Endothelial cell of umbilical vein (primary cell): Measurements from ENCODE around the gene SCYL1.

Experiments
- FOS ChIP-seq: IDR thresholded peaks from 2 replicates; pipeline ENCODE4 v1.6.1; 2011; ENCODE audit warnings: mild to moderate bottlenecking, low read length, moderate library complexity, borderline replicate concordance; ENCODE audit not compliant: insufficient read depth
- JUN ChIP-seq: IDR thresholded peaks from 2 replicates; pipeline ENCODE4 v1.6.1; 2011; ENCODE audit warnings: borderline replicate concordance, low read depth; ENCODE audit not compliant: insufficient read length, insufficient read depth
- POLR2A ChIP-seq: IDR thresholded peaks from 2 replicates; pipeline ENCODE4 v1.6.1; 2012; ENCODE audit warnings: low read depth, mild to moderate bottlenecking, control low read depth, low read length
- POLR2AphosphoS5 ChIP-seq: IDR thresholded peaks from 2 replicates; pipeline ENCODE4 v1.6.1; 2012; ENCODE audit warnings: low read depth, mild to moderate bottlenecking, control low read depth, low read length, moderate library complexity; ENCODE audit not compliant: insufficient read depth
- TF ChIP-seq, protein P1 (sequence below), 2 donors: IDR thresholded peaks; 1 replicate in 1 of 2; 2 replicates in 1 of 2; pipeline ENCODE4 v1.5.1; 2011; ENCODE audit warnings: low read length in 2 of 2, mild to moderate bottlenecking in 2 of 2, moderate library complexity in 2 of 2, control low read depth in 1 of 2, inconsistent platforms in 1 of 2, low read depth in 1 of 2; ENCODE audit not compliant: insufficient read depth in 1 of 2; ENCODE audit errors: extremely low read depth in 1 of 2
- TF ChIP-seq, protein P2 (sequence below): IDR thresholded peaks from 2 replicates; pipeline ENCODE4 v1.6.1; 2011; ENCODE audit not compliant: insufficient read depth, insufficient read length

DNA sequence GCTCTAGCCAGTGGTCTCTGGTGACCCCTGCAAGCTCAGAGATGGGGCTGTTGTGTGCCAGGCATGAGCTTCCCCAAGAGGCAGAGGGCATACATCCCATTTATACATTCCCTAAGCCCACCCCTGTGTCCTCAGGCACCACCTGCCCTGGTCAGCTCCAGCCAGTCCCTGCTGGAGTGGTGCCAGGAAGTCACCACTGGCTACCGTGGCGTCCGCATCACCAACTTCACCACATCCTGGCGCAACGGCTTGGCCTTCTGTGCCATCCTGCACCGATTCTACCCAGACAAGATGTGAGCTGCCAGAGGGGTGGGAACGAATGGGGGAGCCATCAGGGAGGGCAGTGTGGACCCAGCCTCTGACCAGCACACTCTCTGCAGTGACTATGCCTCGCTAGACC is 59.2 kb downstream of the SCYL1 start:
- TF ChIP-seq, protein P1, sequence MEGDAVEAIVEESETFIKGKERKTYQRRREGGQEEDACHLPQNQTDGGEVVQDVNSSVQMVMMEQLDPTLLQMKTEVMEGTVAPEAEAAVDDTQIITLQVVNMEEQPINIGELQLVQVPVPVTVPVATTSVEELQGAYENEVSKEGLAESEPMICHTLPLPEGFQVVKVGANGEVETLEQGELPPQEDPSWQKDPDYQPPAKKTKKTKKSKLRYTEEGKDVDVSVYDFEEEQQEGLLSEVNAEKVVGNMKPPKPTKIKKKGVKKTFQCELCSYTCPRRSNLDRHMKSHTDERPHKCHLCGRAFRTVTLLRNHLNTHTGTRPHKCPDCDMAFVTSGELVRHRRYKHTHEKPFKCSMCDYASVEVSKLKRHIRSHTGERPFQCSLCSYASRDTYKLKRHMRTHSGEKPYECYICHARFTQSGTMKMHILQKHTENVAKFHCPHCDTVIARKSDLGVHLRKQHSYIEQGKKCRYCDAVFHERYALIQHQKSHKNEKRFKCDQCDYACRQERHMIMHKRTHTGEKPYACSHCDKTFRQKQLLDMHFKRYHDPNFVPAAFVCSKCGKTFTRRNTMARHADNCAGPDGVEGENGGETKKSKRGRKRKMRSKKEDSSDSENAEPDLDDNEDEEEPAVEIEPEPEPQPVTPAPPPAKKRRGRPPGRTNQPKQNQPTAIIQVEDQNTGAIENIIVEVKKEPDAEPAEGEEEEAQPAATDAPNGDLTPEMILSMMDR (IDR thresholded peaks at IDR 0.05; ENCODE audit: extremely low read depth in 1 of 2, insufficient read depth in 1 of 2, low read depth in 1 of 2, low read length in 2 of 2): no peak
- TF ChIP-seq POLR2A (no peak), POLR2AphosphoS5 (no peak), JUN (no peak), FOS (no peak)
- TF ChIP-seq, protein P2, sequence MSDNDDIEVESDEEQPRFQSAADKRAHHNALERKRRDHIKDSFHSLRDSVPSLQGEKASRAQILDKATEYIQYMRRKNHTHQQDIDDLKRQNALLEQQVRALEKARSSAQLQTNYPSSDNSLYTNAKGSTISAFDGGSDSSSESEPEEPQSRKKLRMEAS: no peak
